Mesendoderm (in vitro differentiated cells): Measurements from ENCODE around the gene TGFBR2.

Source experiments
- DNase-seq: peaks from one replicate; pipeline ENCODE4 v3.0.0; 2013
- H2AK5ac ChIP-seq: 2 replicates; pipeline ENCODE4 v1.6.1; 2013; ENCODE audit warnings: low read length, inconsistent platforms
- H2BK120ac ChIP-seq: 2 replicates; pipeline ENCODE4 v1.6.1; 2013; ENCODE audit warnings: low read depth, mild to moderate bottlenecking, low read length, moderate library complexity, mixed read lengths
- H2BK15ac ChIP-seq: replicated peaks from 2 replicates; pipeline ENCODE4 v1.6.1; 2013; ENCODE audit warnings: low read depth, mild to moderate bottlenecking, moderate library complexity
- H2BK5ac ChIP-seq: 2 replicates; pipeline ENCODE4 v1.6.1; 2013; ENCODE audit warnings: low read length, inconsistent platforms
- H3K18ac ChIP-seq: 2 replicates; pipeline ENCODE4 v1.6.1; 2013; ENCODE audit warnings: mild to moderate bottlenecking, low read length, mixed read lengths
- H3K23ac ChIP-seq: one replicate; pipeline ENCODE4 v1.6.1; 2013; ENCODE audit warnings: low read length
- H3K27ac ChIP-seq: 2 replicates; pipeline ENCODE4 v1.5.1; 2013; ENCODE audit warnings: low read depth, mild to moderate bottlenecking, inconsistent platforms, low read length, moderate library complexity
- H3K27me3 ChIP-seq: 2 replicates; pipeline ENCODE4 v1.6.1; 2013; ENCODE audit warnings: low read length, control low read depth, mild to moderate bottlenecking, inconsistent platforms; ENCODE audit not compliant: insufficient read depth, poor library complexity
- H3K36me3 ChIP-seq: 2 replicates; pipeline ENCODE4 v1.6.1; 2013; ENCODE audit warnings: low read length, inconsistent platforms; ENCODE audit not compliant: control insufficient read depth, insufficient read depth
- H3K4ac ChIP-seq: one replicate; pipeline ENCODE4 v1.6.1; 2013; ENCODE audit warnings: low read depth, mild to moderate bottlenecking, low read length, moderate library complexity
- H3K4me1 ChIP-seq: 2 replicates; pipeline ENCODE4 v1.6.1; 2013; ENCODE audit warnings: low read depth, low read length, inconsistent platforms; ENCODE audit not compliant: control insufficient read depth
- H3K4me2 ChIP-seq: 2 replicates; pipeline ENCODE4 v1.6.1; 2013; ENCODE audit warnings: low read length
- H3K4me3 ChIP-seq: 2 replicates; pipeline ENCODE4 v1.5.1; 2013; ENCODE audit warnings: mild to moderate bottlenecking, low read length
- H3K56ac ChIP-seq: one replicate; pipeline ENCODE4 v1.6.1; 2013; ENCODE audit warnings: low read length
- H3K79me1 ChIP-seq: 2 replicates; pipeline ENCODE4 v1.6.1; 2013; ENCODE audit warnings: low read length, inconsistent platforms
- H3K79me2 ChIP-seq: 2 replicates; pipeline ENCODE4 v1.6.1; 2013; ENCODE audit warnings: mild to moderate bottlenecking, low read length; ENCODE audit not compliant: control insufficient read depth, insufficient read depth
- H3K9ac ChIP-seq: 2 replicates; pipeline ENCODE4 v1.6.1; 2013; ENCODE audit warnings: low read length, inconsistent platforms
- H4K5ac ChIP-seq: one replicate; pipeline ENCODE4 v1.6.1; 2013; ENCODE audit warnings: low read length
- H4K8ac ChIP-seq: one replicate; pipeline ENCODE4 v1.6.1; 2013; ENCODE audit warnings: low read depth, mild to moderate bottlenecking, control low read depth, low read length, moderate library complexity
- WGBS: extraction: QIAGEN DNeasy Blood & Tissue Kit; methylation state at CpG from one replicate; pipeline ENCODE4 v1.1.7; 2013; ENCODE audit warnings: low lambda C conversion rate, missing lambda C conversion rate; ENCODE audit not compliant: insufficient coverage; ENCODE audit errors: extremely low coverage; 5-methylcytosine and 5-hydroxymethylcytosine counted together

Gene TGFBR2

GRCh38 chr3:30597131-30597768 is 9.2 kb upstream of the TGFBR2 start:
- H3K4me2 ChIP-seq, result no peak overlapping the region
- H3K4ac ChIP-seq, result no peak overlapping the region
- H2AK5ac ChIP-seq, result no peak overlapping the region
- no peak overlapping the region for H4K5ac ChIP-seq
- no peaks in the 10 kb centered on the region for H3K36me3 ChIP-seq
- H3K56ac ChIP-seq, result no peak overlapping the region
- H3K27ac ChIP-seq, result no peak overlapping the region
- no CpG with 5 or more reads among the region's 1 CpG for WGBS
- H4K8ac ChIP-seq, result no peak overlapping the region
- no peaks in the 10 kb centered on the region for H3K79me2 ChIP-seq
- H3K4me1 ChIP-seq, result no peaks in the 10 kb centered on the region
- no peak for DNase-seq
- no peak overlapping the region for H3K18ac ChIP-seq
- no peaks in the 10 kb centered on the region for H3K79me1 ChIP-seq
- H3K9ac ChIP-seq, result no peak overlapping the region
- H3K4me3 ChIP-seq, result no peak overlapping the region
- H2BK15ac ChIP-seq, result no peak overlapping the region
- no peaks in the 10 kb centered on the region for H3K27me3 ChIP-seq
- H3K23ac ChIP-seq, result no peak overlapping the region
- H2BK120ac ChIP-seq, result no peak overlapping the region
- no peak overlapping the region for H2BK5ac ChIP-seq

GRCh38 chr3:30597769-30598134 is 8.6 kb upstream of the TGFBR2 start:
- Histone ChIP-seq H3K18ac (no peak overlapping the region), H3K27me3 (no peaks in the 10 kb centered on the region), H3K27ac (no peak overlapping the region), H4K5ac (no peak overlapping the region), H2BK120ac (no peak overlapping the region), H3K4ac (no peak overlapping the region), H2BK5ac (no peak overlapping the region), H3K79me2 (no peaks in the 10 kb centered on the region), H3K36me3 (no peaks in the 10 kb centered on the region), H3K56ac (no peak overlapping the region), H3K23ac (no peak overlapping the region), H4K8ac (no peak overlapping the region), H2AK5ac (no peak overlapping the region), H2BK15ac (no peak overlapping the region), H3K4me2 (no peak overlapping the region), H3K79me1 (no peaks in the 10 kb centered on the region), H3K9ac (no peak overlapping the region), H3K4me1 (no peaks in the 10 kb centered on the region), H3K4me3 (no peak overlapping the region)
- DNase-seq, result no peak

GRCh38 chr3:30598668-30599545 is 7.5 kb upstream of the TGFBR2 start:
- DNase-seq, result no peak
- no peaks in the 10 kb centered on the region for H3K27me3 ChIP-seq
- no peak overlapping the region for H4K8ac ChIP-seq
- no peak overlapping the region for H3K4me3 ChIP-seq
- H2BK5ac ChIP-seq, result no peak overlapping the region
- no peak overlapping the region for H2BK120ac ChIP-seq
- H3K9ac ChIP-seq, result no peak overlapping the region
- no peak overlapping the region for H3K18ac ChIP-seq
- no peaks in the 10 kb centered on the region for H3K79me2 ChIP-seq
- no peaks in the 10 kb centered on the region for H3K36me3 ChIP-seq
- no peak overlapping the region for H3K4ac ChIP-seq
- 100% methylated on average over 1 of the region's 3 CpGs for WGBS
- no peak overlapping the region for H3K56ac ChIP-seq
- no peaks in the 10 kb centered on the region for H3K4me1 ChIP-seq
- no peak overlapping the region for H4K5ac ChIP-seq
- H3K23ac ChIP-seq, result no peak overlapping the region
- no peak overlapping the region for H3K4me2 ChIP-seq
- no peak overlapping the region for H2AK5ac ChIP-seq
- H2BK15ac ChIP-seq, result no peak overlapping the region
- H3K27ac ChIP-seq, result no peak overlapping the region
- no peaks in the 10 kb centered on the region for H3K79me1 ChIP-seq

- no peaks in the 10 kb centered on the region for H3K27me3 ChIP-seq
- WGBS, result no CpG with 5 or more reads among the region's 2 CpGs
- H3K18ac ChIP-seq, result no peak overlapping the region
- H2BK15ac ChIP-seq, result no peak overlapping the region
- H3K56ac ChIP-seq, result no peak overlapping the region
- no peak for DNase-seq
- no peaks in the 10 kb centered on the region for H3K36me3 ChIP-seq
- H3K23ac ChIP-seq, result no peak overlapping the region
- no peak overlapping the region for H4K5ac ChIP-seq
- H3K4ac ChIP-seq, result no peak overlapping the region
- H3K79me1 ChIP-seq, result no peaks in the 10 kb centered on the region
- H3K79me2 ChIP-seq, result no peaks in the 10 kb centered on the region
- no peaks in the 10 kb centered on the region for H3K4me1 ChIP-seq
- H3K4me2 ChIP-seq, result no peak overlapping the region
- no peak overlapping the region for H3K4me3 ChIP-seq
- no peak overlapping the region for H2BK5ac ChIP-seq
- no peak overlapping the region for H2BK120ac ChIP-seq
- H3K27ac ChIP-seq, result no peak overlapping the region
- H2AK5ac ChIP-seq, result no peak overlapping the region
- H3K9ac ChIP-seq, result no peak overlapping the region
- no peak overlapping the region for H4K8ac ChIP-seq
These were observed 5.8 kb upstream of the TGFBR2 start for GRCh38 chr3:30600572-30600971.

- no peaks in the 10 kb centered on the region for H3K79me1 ChIP-seq
- no peaks in the 10 kb centered on the region for H3K27me3 ChIP-seq
- WGBS, result no CpG with 5 or more reads among the region's 4 CpGs
- H3K4me2 ChIP-seq, result no peak overlapping the region
- H2BK5ac ChIP-seq, result no peak overlapping the region
- no peaks in the 10 kb centered on the region for H3K36me3 ChIP-seq
- no peak overlapping the region for H3K18ac ChIP-seq
- H3K56ac ChIP-seq, result no peak overlapping the region
- no peak overlapping the region for H3K4me3 ChIP-seq
- no peak overlapping the region for H3K23ac ChIP-seq
- H2BK15ac ChIP-seq, result no peak overlapping the region
- no peaks in the 10 kb centered on the region for H3K4me1 ChIP-seq
- H3K79me2 ChIP-seq, result peaks cover 4% of the 10 kb centered on the region
- H4K8ac ChIP-seq, result no peak overlapping the region
- no peak for DNase-seq
- H3K4ac ChIP-seq, result no peak overlapping the region
- H3K27ac ChIP-seq, result no peak overlapping the region
- no peak overlapping the region for H2BK120ac ChIP-seq
- no peak overlapping the region for H4K5ac ChIP-seq
- H2AK5ac ChIP-seq, result no peak overlapping the region
- no peak overlapping the region for H3K9ac ChIP-seq
These were observed 3.5 kb upstream of the TGFBR2 start for GRCh38 chr3:30602946-30603345.
